ENCODE measurements around the gene ATG14.

- no peak for TF ChIP-seq YY1 (IDR thresholded peaks at IDR 0.05; ENCODE audit: insufficient read depth, insufficient read length)
- TF ChIP-seq ZNF274 (IDR thresholded peaks at IDR 0.05; ENCODE audit: low read depth, low read length) = no peak
- TF ChIP-seq SUZ12 (IDR thresholded peaks at IDR 0.05; ENCODE audit: extremely low read depth, insufficient read depth, insufficient read length) = no peak
These were observed 39.8 kb upstream of the ATG14 start for GRCh38 chr14:55451398-55451797.

Measured in NT2/D1 (cell line).